WTC11 (cell line): ENCODE results near the gene GPC2.

Experiments
- CBFB ChIP-seq: sonication (generic); formaldehyde crosslinking; IDR thresholded peaks from 2 replicates; pipeline ENCODE4 v1.8.1; 2022; ENCODE audit warnings: mild to moderate bottlenecking, low read depth, missing genetic modification reagents
- ELF4 ChIP-seq: sonication (generic); formaldehyde crosslinking; IDR thresholded peaks from 2 replicates; pipeline ENCODE4 v1.8.1; 2022; ENCODE audit warnings: low read depth, mild to moderate bottlenecking, moderate library complexity, missing genetic modification reagents
- SMAD4 ChIP-seq: sonication (generic); formaldehyde crosslinking; IDR thresholded peaks from 2 replicates; pipeline ENCODE4 v1.8.0; 2022; ENCODE audit warnings: mild to moderate bottlenecking, missing genetic modification reagents
- TEAD1 ChIP-seq: sonication (generic); formaldehyde crosslinking; IDR thresholded peaks from 2 replicates; pipeline ENCODE4 v1.8.0; 2022; ENCODE audit warnings: mild to moderate bottlenecking, missing genetic modification reagents
- TEAD4 ChIP-seq: sonication (generic); formaldehyde crosslinking; IDR thresholded peaks from 2 replicates; pipeline ENCODE4 v1.8.0; 2022; ENCODE audit warnings: mild to moderate bottlenecking, missing genetic modification reagents
- ZNF219 ChIP-seq: sonication (generic); formaldehyde crosslinking; IDR thresholded peaks from 2 replicates; pipeline ENCODE4 v1.8.0; 2023; ENCODE audit warnings: missing genetic modification reagents, mild to moderate bottlenecking, borderline replicate concordance
- ZNF232 ChIP-seq: sonication (generic); formaldehyde crosslinking; IDR thresholded peaks from 2 replicates; pipeline ENCODE4 v1.8.0; 2022; ENCODE audit warnings: mild to moderate bottlenecking, missing genetic modification reagents
- TF ChIP-seq, protein P1 (sequence below): fragments of 200-600 bp; IDR thresholded peaks from 2 replicates; pipeline ENCODE4 v1.8.0; 2022; ENCODE audit warnings: antibody characterized with exemption
- TF ChIP-seq, protein P2 (sequence below): sonication (generic); formaldehyde crosslinking; IDR thresholded peaks from 2 replicates; pipeline ENCODE4 v1.8.0; 2022; ENCODE audit warnings: mild to moderate bottlenecking, missing genetic modification reagents
- TF ChIP-seq, protein P3 (sequence below): sonication (generic); formaldehyde crosslinking; IDR thresholded peaks from 2 replicates; pipeline ENCODE4 v1.8.1; 2023; ENCODE audit warnings: mild to moderate bottlenecking, missing genetic modification reagents
- TF ChIP-seq, protein P4 (sequence below): sonication (generic); formaldehyde crosslinking; IDR thresholded peaks from 2 replicates; pipeline ENCODE4 v1.8.1; 2023; ENCODE audit warnings: mild to moderate bottlenecking, missing genetic modification reagents, borderline replicate concordance
- TF ChIP-seq, protein P5 (sequence below): sonication (generic); formaldehyde crosslinking; IDR thresholded peaks from 2 replicates; pipeline ENCODE4 v1.8.1; 2022; ENCODE audit warnings: mild to moderate bottlenecking, missing genetic modification reagents, moderate library complexity, borderline replicate concordance

DNA sequence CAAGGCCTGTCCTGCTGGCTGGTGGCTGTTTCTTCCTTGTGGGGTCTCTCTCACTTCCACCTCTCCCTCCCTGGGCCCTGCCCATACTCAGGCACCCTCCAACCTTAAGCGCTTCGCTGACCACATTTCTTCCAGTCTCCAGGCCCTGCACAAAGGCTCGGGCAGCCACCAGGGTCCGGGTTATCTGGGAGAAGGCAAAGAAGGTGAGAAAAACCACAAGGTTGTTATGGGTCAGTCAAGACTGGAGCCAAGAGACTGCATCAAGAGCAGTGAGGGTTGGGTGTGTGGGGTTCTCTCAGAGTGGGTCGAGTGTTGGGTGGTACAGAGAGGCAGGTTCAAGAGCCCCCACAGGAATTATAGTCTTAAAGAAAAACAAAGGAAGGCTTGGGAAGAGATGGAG is 2.6 kb downstream of the GPC2 start:
- TF ChIP-seq, protein P1, sequence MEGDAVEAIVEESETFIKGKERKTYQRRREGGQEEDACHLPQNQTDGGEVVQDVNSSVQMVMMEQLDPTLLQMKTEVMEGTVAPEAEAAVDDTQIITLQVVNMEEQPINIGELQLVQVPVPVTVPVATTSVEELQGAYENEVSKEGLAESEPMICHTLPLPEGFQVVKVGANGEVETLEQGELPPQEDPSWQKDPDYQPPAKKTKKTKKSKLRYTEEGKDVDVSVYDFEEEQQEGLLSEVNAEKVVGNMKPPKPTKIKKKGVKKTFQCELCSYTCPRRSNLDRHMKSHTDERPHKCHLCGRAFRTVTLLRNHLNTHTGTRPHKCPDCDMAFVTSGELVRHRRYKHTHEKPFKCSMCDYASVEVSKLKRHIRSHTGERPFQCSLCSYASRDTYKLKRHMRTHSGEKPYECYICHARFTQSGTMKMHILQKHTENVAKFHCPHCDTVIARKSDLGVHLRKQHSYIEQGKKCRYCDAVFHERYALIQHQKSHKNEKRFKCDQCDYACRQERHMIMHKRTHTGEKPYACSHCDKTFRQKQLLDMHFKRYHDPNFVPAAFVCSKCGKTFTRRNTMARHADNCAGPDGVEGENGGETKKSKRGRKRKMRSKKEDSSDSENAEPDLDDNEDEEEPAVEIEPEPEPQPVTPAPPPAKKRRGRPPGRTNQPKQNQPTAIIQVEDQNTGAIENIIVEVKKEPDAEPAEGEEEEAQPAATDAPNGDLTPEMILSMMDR: no peak
- TF ChIP-seq, protein P2, sequence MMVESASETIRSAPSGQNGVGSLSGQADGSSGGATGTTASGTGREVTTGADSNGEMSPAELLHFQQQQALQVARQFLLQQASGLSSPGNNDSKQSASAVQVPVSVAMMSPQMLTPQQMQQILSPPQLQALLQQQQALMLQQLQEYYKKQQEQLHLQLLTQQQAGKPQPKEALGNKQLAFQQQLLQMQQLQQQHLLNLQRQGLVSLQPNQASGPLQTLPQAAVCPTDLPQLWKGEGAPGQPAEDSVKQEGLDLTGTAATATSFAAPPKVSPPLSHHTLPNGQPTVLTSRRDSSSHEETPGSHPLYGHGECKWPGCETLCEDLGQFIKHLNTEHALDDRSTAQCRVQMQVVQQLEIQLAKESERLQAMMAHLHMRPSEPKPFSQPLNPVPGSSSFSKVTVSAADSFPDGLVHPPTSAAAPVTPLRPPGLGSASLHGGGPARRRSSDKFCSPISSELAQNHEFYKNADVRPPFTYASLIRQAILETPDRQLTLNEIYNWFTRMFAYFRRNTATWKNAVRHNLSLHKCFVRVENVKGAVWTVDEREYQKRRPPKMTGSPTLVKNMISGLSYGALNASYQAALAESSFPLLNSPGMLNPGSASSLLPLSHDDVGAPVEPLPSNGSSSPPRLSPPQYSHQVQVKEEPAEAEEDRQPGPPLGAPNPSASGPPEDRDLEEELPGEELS: no peak
- TF ChIP-seq CBFB (no peak), ZNF219 (CRISPR knock-in tag) (no peak), ZNF232 (CRISPR knock-in tag) (no peak), SMAD4 (no peak), ELF4 (CRISPR knock-in tag) (no peak), TEAD4 (CRISPR knock-in tag) (no peak), TEAD1 (CRISPR knock-in tag) (no peak)
- TF ChIP-seq, protein P3, sequence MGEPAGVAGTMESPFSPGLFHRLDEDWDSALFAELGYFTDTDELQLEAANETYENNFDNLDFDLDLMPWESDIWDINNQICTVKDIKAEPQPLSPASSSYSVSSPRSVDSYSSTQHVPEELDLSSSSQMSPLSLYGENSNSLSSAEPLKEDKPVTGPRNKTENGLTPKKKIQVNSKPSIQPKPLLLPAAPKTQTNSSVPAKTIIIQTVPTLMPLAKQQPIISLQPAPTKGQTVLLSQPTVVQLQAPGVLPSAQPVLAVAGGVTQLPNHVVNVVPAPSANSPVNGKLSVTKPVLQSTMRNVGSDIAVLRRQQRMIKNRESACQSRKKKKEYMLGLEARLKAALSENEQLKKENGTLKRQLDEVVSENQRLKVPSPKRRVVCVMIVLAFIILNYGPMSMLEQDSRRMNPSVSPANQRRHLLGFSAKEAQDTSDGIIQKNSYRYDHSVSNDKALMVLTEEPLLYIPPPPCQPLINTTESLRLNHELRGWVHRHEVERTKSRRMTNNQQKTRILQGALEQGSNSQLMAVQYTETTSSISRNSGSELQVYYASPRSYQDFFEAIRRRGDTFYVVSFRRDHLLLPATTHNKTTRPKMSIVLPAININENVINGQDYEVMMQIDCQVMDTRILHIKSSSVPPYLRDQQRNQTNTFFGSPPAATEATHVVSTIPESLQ (CRISPR knock-in tag): no peak
- TF ChIP-seq, protein P4, sequence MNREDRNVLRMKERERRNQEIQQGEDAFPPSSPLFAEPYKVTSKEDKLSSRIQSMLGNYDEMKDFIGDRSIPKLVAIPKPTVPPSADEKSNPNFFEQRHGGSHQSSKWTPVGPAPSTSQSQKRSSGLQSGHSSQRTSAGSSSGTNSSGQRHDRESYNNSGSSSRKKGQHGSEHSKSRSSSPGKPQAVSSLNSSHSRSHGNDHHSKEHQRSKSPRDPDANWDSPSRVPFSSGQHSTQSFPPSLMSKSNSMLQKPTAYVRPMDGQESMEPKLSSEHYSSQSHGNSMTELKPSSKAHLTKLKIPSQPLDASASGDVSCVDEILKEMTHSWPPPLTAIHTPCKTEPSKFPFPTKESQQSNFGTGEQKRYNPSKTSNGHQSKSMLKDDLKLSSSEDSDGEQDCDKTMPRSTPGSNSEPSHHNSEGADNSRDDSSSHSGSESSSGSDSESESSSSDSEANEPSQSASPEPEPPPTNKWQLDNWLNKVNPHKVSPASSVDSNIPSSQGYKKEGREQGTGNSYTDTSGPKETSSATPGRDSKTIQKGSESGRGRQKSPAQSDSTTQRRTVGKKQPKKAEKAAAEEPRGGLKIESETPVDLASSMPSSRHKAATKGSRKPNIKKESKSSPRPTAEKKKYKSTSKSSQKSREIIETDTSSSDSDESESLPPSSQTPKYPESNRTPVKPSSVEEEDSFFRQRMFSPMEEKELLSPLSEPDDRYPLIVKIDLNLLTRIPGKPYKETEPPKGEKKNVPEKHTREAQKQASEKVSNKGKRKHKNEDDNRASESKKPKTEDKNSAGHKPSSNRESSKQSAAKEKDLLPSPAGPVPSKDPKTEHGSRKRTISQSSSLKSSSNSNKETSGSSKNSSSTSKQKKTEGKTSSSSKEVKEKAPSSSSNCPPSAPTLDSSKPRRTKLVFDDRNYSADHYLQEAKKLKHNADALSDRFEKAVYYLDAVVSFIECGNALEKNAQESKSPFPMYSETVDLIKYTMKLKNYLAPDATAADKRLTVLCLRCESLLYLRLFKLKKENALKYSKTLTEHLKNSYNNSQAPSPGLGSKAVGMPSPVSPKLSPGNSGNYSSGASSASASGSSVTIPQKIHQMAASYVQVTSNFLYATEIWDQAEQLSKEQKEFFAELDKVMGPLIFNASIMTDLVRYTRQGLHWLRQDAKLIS (CRISPR knock-in tag): no peak
- TF ChIP-seq, protein P5, sequence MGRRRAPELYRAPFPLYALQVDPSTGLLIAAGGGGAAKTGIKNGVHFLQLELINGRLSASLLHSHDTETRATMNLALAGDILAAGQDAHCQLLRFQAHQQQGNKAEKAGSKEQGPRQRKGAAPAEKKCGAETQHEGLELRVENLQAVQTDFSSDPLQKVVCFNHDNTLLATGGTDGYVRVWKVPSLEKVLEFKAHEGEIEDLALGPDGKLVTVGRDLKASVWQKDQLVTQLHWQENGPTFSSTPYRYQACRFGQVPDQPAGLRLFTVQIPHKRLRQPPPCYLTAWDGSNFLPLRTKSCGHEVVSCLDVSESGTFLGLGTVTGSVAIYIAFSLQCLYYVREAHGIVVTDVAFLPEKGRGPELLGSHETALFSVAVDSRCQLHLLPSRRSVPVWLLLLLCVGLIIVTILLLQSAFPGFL (CRISPR knock-in tag): no peak
